ENCODE measurements around the gene SMYD3. TPM values are rescaled to one million over a fixed set of nuclear protein-coding genes. Genes with fewer than 3 reads are reported as not detected.

SMYD3 gene
- total and polyA plus RNA-seq, 4 donors: 10.5 to 40.1 (median 32.5) TPM

- DNase-seq (no peak), ATAC-seq (ENCODE audit: insufficient read depth, low FRiP score) (no peak)
- Histone ChIP-seq H3K36me3 (ENCODE audit: control insufficient read depth in 4 of 4, insufficient read depth in 4 of 4, low read length in 4 of 4) (no peaks in the 10 kb centered on the region), H3K27ac (ENCODE audit: low read depth in 1 of 2, low read length in 1 of 2) (no peak overlapping the region), H3K4me1 (ENCODE audit: control insufficient read depth in 5 of 5, insufficient read depth in 5 of 5, low read length in 5 of 5) (no peaks in the 10 kb centered on the region), H3K9me3 (ENCODE audit: control insufficient read depth in 4 of 4, insufficient read depth in 3 of 4, low read length in 3 of 4) (no peaks in the 10 kb centered on the region), H3K27me3 (ENCODE audit: control insufficient read depth in 3 of 3, insufficient read depth in 3 of 3, low read length in 2 of 3) (no peaks in the 10 kb centered on the region), H3K9ac (ENCODE audit: insufficient read depth in 1 of 2, low read length in 2 of 2) (no peak overlapping the region), H3K4me3 (no peak overlapping the region)
- no peak for TF ChIP-seq CTCF (IDR thresholded peaks at IDR 0.05; ENCODE audit: control extremely low read depth, extremely low read depth)
Observed at GRCh38 chr1:246136477-246136876, 370.6 kb downstream of the SMYD3 start.

- H3K36me3 ChIP-seq (ENCODE audit: control insufficient read depth in 4 of 4, insufficient read depth in 4 of 4, low read length in 4 of 4): no peaks in the 10 kb centered on the region
- H3K27ac ChIP-seq (ENCODE audit: low read depth in 1 of 2, low read length in 1 of 2): no peak overlapping the region
- ATAC-seq (ENCODE audit: insufficient read depth, low FRiP score) (no peak), DNase-seq (no peak)
- H3K27me3 ChIP-seq (ENCODE audit: control insufficient read depth in 3 of 3, insufficient read depth in 3 of 3, low read length in 2 of 3): no peaks in the 10 kb centered on the region
- H3K4me1 ChIP-seq (ENCODE audit: control insufficient read depth in 5 of 5, insufficient read depth in 5 of 5, low read length in 5 of 5): no peaks in the 10 kb centered on the region
- no peak overlapping the region for H3K9ac ChIP-seq (ENCODE audit: insufficient read depth in 1 of 2, low read length in 2 of 2)
- H3K9me3 ChIP-seq (ENCODE audit: control insufficient read depth in 4 of 4, insufficient read depth in 3 of 4, low read length in 3 of 4): no peaks in the 10 kb centered on the region
- 86 to 100% methylated on average over 1 of the region's 1 CpG for WGBS, 2 donors
- TF ChIP-seq CTCF (IDR thresholded peaks at IDR 0.05; ENCODE audit: control extremely low read depth, extremely low read depth): no peak
- H3K4me3 ChIP-seq: no peak overlapping the region
Observed at GRCh38 chr1:246134789-246135188, 372.3 kb downstream of the SMYD3 start.

GRCh38 chr1:246131095-246131494, 376.0 kb downstream of the SMYD3 start:
- WGBS, 2 donors: 68 to 72% methylated on average over 1 of the region's 1 CpG
- Histone ChIP-seq H3K4me1 (ENCODE audit: control insufficient read depth in 5 of 5, insufficient read depth in 5 of 5, low read length in 5 of 5) (no peaks in the 10 kb centered on the region), H3K9ac (ENCODE audit: insufficient read depth in 1 of 2, low read length in 2 of 2) (no peak overlapping the region)

More at GRCh38 chr1:246131095-246131494, 376.0 kb downstream of the SMYD3 start:
- Histone ChIP-seq H3K36me3 (ENCODE audit: control insufficient read depth in 4 of 4, insufficient read depth in 4 of 4, low read length in 4 of 4) (no peaks in the 10 kb centered on the region), H3K27ac (ENCODE audit: low read depth in 1 of 2, low read length in 1 of 2) (no peak overlapping the region), H3K9me3 (ENCODE audit: control insufficient read depth in 4 of 4, insufficient read depth in 3 of 4, low read length in 3 of 4) (no peaks in the 10 kb centered on the region), H3K4me3 (no peak overlapping the region), H3K27me3 (ENCODE audit: control insufficient read depth in 3 of 3, insufficient read depth in 3 of 3, low read length in 2 of 3) (no peaks in the 10 kb centered on the region)
- DNase-seq: peak in 1 of 3 donors; percentile 21
- TF ChIP-seq CTCF (IDR thresholded peaks at IDR 0.05; ENCODE audit: control extremely low read depth, extremely low read depth): no peak
- no peak for ATAC-seq (ENCODE audit: insufficient read depth, low FRiP score)
